ENCODE data around the gene CRISPLD2.

CRISPLD2 gene

GRCh38 chr16:84819644-84820304 is at the start of gene CRISPLD2:
Gene CRISPLD2 (plus strand): TSS chr16:84819985. CDS start chr16:84838496, 18,511 bp downstream.
- peak; percentile 60 for DNase-seq

GRCh38 chr16:84773312-84773711 is 46.5 kb upstream of the CRISPLD2 start:
- no peak for DNase-seq

DNA sequence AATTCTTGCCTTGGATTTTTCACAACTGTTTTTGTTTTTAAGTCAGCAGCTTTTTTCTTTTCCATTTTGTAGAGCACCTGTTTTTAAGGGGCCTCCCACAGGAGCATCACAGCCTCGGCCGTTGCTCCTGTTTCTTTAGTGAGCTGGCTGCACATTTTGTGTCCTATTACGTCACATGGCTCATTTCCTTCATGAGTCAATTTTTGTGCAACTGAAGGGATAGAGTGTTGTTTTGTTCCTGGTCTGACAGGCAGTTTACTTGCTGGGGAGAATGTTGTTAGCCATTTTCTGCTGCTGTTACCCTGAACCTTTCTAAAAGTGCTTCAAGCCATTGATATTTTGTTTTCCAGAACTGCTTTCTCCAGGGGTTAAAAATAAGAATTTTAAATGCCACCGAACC is 45.0 kb upstream of the CRISPLD2 start:
- DNase-seq = no peak

GRCh38 chr16:84775262-84775810 is 44.4 kb upstream of the CRISPLD2 start:
- DNase-seq = no peak

DNA sequence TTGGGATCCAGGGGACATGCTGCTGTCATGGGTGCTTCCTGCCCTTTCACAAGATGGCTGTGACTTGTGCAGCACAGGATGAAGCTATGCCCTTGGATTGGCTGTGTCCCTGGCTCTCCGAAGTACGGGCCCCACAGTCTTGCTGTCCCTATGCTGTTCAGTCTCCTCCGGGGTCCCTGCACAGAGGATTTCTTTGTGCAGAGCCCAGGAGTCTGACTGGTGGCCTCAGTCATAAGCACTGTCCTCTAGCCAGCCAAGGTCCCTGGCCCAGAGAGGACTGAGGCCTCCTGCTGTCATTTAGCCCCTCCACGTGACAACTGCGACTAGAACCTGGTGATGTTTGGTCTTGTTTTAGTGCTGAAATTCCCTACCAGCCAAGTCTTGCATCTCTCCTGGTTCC is 42.4 kb upstream of the CRISPLD2 start:
- DNase-seq = no peak

DNA sequence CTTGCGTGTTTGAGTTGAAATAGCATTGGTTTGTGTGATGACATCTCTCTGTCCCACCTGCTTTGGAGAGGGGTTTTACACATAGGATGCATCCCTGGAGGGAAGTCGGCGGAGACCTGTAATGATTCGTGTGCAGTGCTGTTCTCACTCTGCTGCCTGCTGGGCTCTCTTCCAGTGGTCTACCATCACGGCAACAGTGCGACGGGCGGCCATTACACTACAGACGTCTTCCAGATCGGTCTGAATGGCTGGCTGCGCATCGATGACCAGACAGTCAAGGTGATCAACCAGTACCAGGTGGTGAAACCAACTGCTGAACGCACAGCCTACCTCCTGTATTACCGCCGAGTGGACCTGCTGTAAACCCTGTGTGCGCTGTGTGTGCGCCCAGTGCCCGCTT is 41.1 kb upstream of the CRISPLD2 start:
- no peak for DNase-seq

GRCh38 chr16:84780063-84780462 is 39.7 kb upstream of the CRISPLD2 start:
- DNase-seq = no peak

DNA sequence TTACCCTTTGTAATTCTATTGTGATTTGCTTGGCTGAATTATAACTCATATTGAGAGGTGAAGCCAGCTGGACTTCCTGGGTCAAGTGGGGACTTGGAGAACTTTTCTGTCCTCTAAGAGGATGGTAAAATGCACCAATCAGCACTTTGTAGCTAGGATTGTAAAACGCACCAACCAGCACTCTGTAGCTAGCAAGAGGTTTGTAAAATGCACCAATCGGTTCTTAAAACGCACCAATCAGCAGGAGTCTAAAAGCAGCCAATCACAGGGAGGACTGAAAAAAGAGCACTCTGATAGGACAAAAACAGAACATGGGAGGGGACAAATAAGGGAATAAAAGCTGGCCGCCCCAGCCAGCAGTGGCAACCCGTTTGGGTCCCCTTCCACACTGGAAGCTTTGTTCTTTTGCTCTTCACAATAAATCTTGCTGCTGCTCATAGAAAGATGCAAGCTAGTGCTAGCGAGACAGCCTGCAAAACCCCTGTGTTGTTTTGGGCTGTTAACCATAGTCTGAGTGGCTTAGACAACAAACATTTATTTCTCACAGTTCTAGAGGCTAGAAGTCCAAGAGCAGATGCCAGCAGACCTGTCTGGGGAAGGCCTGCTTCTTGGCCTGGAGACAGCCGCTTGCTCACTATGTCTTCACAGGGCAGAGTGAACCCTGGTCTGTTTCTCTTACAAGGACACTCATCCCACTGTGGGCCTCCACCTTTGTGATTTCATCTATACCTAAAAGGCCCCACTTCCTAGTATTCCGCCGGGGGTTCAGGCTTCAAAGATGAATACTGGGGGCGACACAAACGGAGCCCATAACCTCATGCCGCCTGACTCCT is 39.0 kb upstream of the CRISPLD2 start:
- no peak for DNase-seq

- no peak for DNase-seq
Observed at GRCh38 chr16:84782846-84783245, 36.9 kb upstream of the CRISPLD2 start.

- no peak for DNase-seq
Observed at GRCh38 chr16:84785843-84786581, 33.8 kb upstream of the CRISPLD2 start.

DNA sequence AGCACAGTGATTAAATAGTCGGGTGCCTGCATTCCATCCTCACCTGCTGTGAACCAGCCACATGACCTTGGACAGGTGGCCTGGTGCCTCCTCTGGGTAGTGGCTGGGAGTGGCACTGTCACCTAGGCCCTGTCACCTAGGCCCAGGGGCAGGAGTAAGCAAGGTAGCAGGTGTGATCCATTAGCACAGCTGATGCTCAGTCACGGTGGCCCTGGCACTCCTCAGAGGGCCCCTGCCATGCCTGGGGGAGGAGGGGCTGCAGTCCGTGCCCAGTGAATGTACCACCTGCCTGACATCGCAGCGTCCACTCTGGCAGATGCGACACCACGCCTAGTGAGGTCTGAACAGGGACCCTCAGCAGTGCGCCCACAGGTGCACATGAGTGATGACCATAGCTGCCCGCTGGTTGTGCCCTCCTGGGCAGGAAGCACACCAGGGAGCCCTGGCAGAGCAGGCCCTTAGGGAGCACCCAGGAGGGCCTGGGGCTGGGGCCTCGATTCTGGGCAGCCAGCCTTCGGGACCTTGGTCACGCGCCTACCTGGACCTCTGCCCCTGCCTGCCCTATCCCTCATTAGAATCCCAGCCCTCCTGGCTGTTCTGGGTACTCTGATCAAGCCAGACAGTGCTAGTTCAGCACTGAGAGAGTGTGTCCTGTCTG is 33.1 kb upstream of the CRISPLD2 start:
- DNase-seq = no peak

DNA sequence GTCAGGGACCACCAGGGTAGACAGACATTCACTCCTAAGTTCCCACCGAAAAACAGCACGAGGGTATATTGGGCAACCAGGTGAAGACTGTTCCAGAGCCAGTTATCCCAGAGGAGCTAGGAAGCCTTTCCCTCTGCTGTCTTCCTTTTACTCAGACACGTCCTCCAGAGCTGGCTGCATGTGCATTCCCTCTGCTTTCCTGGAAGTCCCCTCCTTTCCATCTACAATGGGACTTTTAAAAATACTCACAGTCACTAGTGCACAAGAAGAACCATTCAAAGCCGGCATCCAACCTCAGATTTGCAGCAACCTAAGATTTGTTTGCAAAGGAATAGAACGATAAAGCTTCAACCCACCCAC is 32.5 kb upstream of the CRISPLD2 start:
- no peak for DNase-seq

GRCh38 chr16:84788920-84789391 is 30.8 kb upstream of the CRISPLD2 start:
- DNase-seq = no peak

- DNase-seq = no peak
Observed at GRCh38 chr16:84789431-84789830, 30.4 kb upstream of the CRISPLD2 start.

DNA sequence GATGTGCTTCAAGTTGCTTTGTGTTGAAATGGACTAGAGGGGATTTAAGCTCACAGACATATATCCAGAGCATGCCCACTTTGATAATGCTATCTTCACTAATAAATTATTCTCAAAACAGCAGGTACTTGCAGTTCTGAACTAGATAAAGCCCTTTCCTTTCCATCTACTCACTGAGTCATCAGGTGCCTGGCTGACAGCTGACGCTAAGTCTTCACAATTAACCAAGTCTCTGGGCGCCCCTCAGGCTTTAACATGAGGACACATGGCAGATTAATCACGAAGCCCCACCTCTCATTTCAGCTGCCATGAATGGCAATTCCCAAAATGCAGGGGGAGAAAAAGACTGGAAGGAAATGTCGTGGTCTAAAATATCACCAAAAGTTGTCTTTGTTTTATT is 29.5 kb upstream of the CRISPLD2 start:
- DNase-seq = no peak

DNA sequence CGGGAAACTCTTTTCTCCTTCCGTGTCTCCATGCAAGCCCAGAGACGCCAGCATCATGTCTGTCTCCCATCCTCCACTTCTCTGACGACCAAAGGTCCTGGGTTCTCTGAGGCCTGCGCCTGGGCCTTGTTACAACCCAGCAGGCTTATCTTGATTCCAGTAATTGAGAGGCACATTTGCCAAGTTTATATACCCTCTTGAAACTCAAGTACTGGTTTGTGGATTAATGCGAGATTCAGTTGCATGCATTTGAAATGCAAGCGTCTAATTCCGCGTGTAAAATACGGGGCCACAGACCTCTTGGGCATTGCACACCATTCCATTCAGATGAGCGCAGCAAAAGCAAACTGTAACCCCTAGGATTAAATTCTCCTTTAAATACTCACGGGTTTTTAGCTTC is 28.7 kb upstream of the CRISPLD2 start:
- DNase-seq = no peak

DNA sequence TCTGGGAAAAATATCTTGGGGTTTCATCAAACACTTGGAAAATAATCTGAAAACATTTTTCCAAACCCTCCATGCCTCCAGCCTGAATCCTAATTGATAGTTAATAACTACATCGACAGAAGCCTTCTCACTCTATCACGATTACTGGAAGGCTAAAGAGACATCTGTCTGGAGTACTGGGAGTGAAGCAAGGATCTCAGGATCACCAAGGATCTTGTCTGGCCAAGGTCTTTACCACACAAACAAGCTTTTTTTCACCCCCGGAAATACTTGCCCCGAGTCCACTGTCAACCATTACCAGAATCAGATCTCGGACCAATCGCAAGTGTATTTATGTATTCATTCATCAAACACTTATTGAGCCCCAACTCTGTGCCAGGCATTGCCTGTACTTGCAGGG is 28.3 kb upstream of the CRISPLD2 start:
- DNase-seq = no peak

- no peak for DNase-seq
Observed at GRCh38 chr16:84794186-84794585, 25.6 kb upstream of the CRISPLD2 start.

- DNase-seq = no peak
Observed at GRCh38 chr16:84794626-84795025, 25.2 kb upstream of the CRISPLD2 start.

GRCh38 chr16:84795329-84796053 is 24.3 kb upstream of the CRISPLD2 start:
- no peak for DNase-seq

GRCh38 chr16:84800158-84800978 is 19.4 kb upstream of the CRISPLD2 start:
- DNase-seq = no peak
